ENCODE data around the gene EEA1.
"Not testable (repeated sequence)": the region's sequence is repeated elsewhere in the genome, so short reads cannot be mapped to it uniquely, and the experiment has no call there.

The EEA1 gene

GRCh38 chr12:92928962-92929915 lies at the start of gene EEA1:
EEA1 (minus strand) TSS chr12:92929295; CDS start chr12:92929066, 229 bp downstream.
- peak; percentile 98 for DNase-seq

GRCh38 chr12:92978607-92979006 lies 49.5 kb upstream of the EEA1 start:
- no peak for DNase-seq

- no peak for DNase-seq
Measured at GRCh38 chr12:92977326-92977725, 48.2 kb upstream of the EEA1 start.

GRCh38 chr12:92974759-92975158 lies 45.7 kb upstream of the EEA1 start:
- no peak for DNase-seq

- DNase-seq = no peak
Measured at GRCh38 chr12:92973614-92974013, 44.5 kb upstream of the EEA1 start.

GRCh38 chr12:92971859-92972524 lies 42.9 kb upstream of the EEA1 start:
- DNase-seq = no peak

- DNase-seq = no peak
Measured at GRCh38 chr12:92968176-92968813, 39.2 kb upstream of the EEA1 start.

GRCh38 chr12:92964378-92964777 lies 35.3 kb upstream of the EEA1 start:
- DNase-seq = not testable (repeated sequence)

GRCh38 chr12:92961949-92962348 lies 32.9 kb upstream of the EEA1 start:
- no peak for DNase-seq

- no peak for DNase-seq
Measured at GRCh38 chr12:92955997-92956663, 27.0 kb upstream of the EEA1 start.

- DNase-seq = no peak
Measured at GRCh38 chr12:92953747-92954146, 24.7 kb upstream of the EEA1 start.

GRCh38 chr12:92952394-92952793 lies 23.3 kb upstream of the EEA1 start:
- peak; percentile 14 for DNase-seq

GRCh38 chr12:92951006-92951405 lies 21.9 kb upstream of the EEA1 start:
- DNase-seq = no peak

- no peak for DNase-seq
Measured at GRCh38 chr12:92950011-92950410, 20.9 kb upstream of the EEA1 start.

- DNase-seq = no peak
Measured at GRCh38 chr12:92949466-92949865, 20.4 kb upstream of the EEA1 start.

GRCh38 chr12:92947589-92948215 lies 18.6 kb upstream of the EEA1 start:
- DNase-seq = no peak

GRCh38 chr12:92945659-92946220 lies 16.6 kb upstream of the EEA1 start:
- DNase-seq = no peak

- DNase-seq = no peak
Measured at GRCh38 chr12:92943482-92944250, 14.6 kb upstream of the EEA1 start.

GRCh38 chr12:92942905-92943304 lies 13.8 kb upstream of the EEA1 start:
- DNase-seq = no peak

- no peak for DNase-seq
Measured at GRCh38 chr12:92939116-92939515, 10.0 kb upstream of the EEA1 start.

GRCh38 chr12:92938638-92939037 lies 9.5 kb upstream of the EEA1 start:
- DNase-seq = no peak

All from eye (tissue), 1 donor.